IPS-NIHi7 (cell line): ENCODE measurements around the gene PHRF1.
"Not testable (repeated sequence)": the region's sequence is repeated elsewhere in the genome, so short reads cannot be mapped to it uniquely, and the experiment has no call there.

ENCODE experiments used
- DNase-seq: peaks from one replicate; pipeline ENCODE4 v3.0.0; 2012; ENCODE audit warnings: mixed read lengths; ENCODE audit errors: extremely low spot score

PHRF1 gene

GRCh38 chr11:627308-627576 lies 51.0 kb downstream of the PHRF1 start:
- no peak for DNase-seq

- DNase-seq: no peak
Measured at GRCh38 chr11:628056-628455, 51.8 kb downstream of the PHRF1 start.

- DNase-seq: no peak
Measured at GRCh38 chr11:629237-629583, 52.9 kb downstream of the PHRF1 start.

- no peak for DNase-seq
Measured at GRCh38 chr11:630871-631270, 54.6 kb downstream of the PHRF1 start.

- no peak for DNase-seq
Measured at GRCh38 chr11:635945-636510, 59.8 kb downstream of the PHRF1 start.

- peak; percentile 70 for DNase-seq
Measured at GRCh38 chr11:636511-637332, 60.5 kb downstream of the PHRF1 start, which contains the start of gene DRD4. DRD4 (plus strand) TSS chr11:637269; CDS start chr11:637305, 36 bp downstream.

GRCh38 chr11:637333-637592 lies 61.0 kb downstream of the PHRF1 start:
- DNase-seq: no peak

- DNase-seq: no peak
Measured at GRCh38 chr11:637593-638521, 61.6 kb downstream of the PHRF1 start.

- peak; percentile 76 for DNase-seq
Measured at GRCh38 chr11:638631-639331, 62.5 kb downstream of the PHRF1 start.

- DNase-seq: no peak
Measured at GRCh38 chr11:639332-639955, 63.2 kb downstream of the PHRF1 start.

GRCh38 chr11:640021-640706 lies 63.9 kb downstream of the PHRF1 start:
- no peak for DNase-seq

- no peak for DNase-seq
Measured at GRCh38 chr11:641806-642370, 65.6 kb downstream of the PHRF1 start.

- no peak for DNase-seq
Measured at GRCh38 chr11:643366-643765, 67.1 kb downstream of the PHRF1 start.

- peak; percentile 6 for DNase-seq
Measured at GRCh38 chr11:643849-644738, 67.8 kb downstream of the PHRF1 start.

- DNase-seq: peak; percentile 14
Measured at GRCh38 chr11:645536-645935, 69.3 kb downstream of the PHRF1 start.

- DNase-seq: no peak
Measured at GRCh38 chr11:646214-646613, 69.9 kb downstream of the PHRF1 start.

- DNase-seq: not testable (repeated sequence)
Measured at GRCh38 chr11:647672-648158, 71.4 kb downstream of the PHRF1 start.

GRCh38 chr11:650482-650881 lies 74.2 kb downstream of the PHRF1 start:
- no peak for DNase-seq

GRCh38 chr11:653136-653535 lies 76.9 kb downstream of the PHRF1 start:
- not testable (repeated sequence) for DNase-seq

- DNase-seq: no peak
Measured at GRCh38 chr11:653837-654236, 77.6 kb downstream of the PHRF1 start.
